Fibroblast of skin of back (primary cell): Measurements from ENCODE around the gene SHD. TPM values are rescaled to one million over a fixed set of nuclear protein-coding genes. Genes with fewer than 3 reads are reported as not detected.
"Not testable (repeated sequence)": the region's sequence is repeated elsewhere in the genome, so short reads cannot be mapped to it uniquely, and the experiment has no call there.

ENCODE experiments used
- DNase-seq: peaks from one replicate; pipeline ENCODE4 v3.0.0-alpha.2; 2013
- polyA plus RNA-seq, 2 experiments: library from polyadenylated mRNA; unstranded; fragments of 120-200 nt; gene quantifications; one replicate each; pipeline ENCODE4 v1.2.1, GENCODE V29; 2013; ENCODE audit not compliant: insufficient read length in 2 of 2

SHD gene, protein sequence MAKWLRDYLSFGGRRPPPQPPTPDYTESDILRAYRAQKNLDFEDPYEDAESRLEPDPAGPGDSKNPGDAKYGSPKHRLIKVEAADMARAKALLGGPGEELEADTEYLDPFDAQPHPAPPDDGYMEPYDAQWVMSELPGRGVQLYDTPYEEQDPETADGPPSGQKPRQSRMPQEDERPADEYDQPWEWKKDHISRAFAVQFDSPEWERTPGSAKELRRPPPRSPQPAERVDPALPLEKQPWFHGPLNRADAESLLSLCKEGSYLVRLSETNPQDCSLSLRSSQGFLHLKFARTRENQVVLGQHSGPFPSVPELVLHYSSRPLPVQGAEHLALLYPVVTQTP
- not detected for polyA plus RNA-seq (2013, experiment 1 of 2; ENCODE audit: insufficient read length)
- polyA plus RNA-seq (2013, experiment 2 of 2; ENCODE audit: insufficient read length): 0.42 TPM

DNA sequence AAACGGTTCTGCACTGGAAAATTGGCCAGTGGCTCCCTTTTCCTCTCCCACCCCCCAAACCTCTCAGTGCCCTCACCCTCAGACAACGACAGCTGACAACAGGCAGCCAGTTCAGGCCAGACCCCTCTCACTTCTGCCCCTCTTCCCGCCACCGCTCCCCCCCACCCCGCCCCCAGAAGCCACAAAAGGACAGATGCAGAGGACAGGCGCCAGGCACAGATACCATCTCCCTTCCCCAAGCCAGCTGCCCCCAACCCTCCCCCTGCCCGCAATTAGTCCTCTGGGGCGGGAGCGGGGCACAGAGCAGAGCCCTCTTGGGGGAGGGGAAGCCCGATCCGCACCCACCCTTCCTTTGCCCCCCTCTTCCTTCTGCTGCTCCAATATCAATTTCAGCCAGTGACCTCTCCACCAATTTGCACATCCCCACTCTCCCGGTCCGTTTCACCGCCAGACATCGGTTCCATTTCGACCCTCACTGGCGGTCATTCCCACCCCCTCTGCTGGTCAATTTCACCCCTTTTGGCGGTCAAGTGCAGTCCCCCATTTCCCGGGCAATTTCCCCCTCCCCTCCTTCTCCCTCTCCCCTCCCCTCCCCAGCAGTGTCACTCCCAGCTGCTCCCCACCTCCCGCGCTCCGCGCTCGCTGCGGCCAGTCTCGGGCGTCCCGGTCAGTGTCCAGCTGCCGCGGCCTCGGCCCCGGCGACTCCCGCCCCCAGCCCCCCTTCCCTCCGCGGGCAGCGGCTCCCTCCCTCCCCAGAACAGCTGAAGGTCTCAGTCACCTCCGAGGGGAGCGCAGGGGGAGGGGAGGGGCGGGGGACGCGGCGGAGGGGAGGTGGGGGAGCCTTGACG is at the start of gene SHD:
TSS of gene SHD (plus strand) at position 848 of the 848 bp plus-strand sequence. CDS start 798 bp downstream, outside the sequence.
- DNase-seq: no peak

DNA sequence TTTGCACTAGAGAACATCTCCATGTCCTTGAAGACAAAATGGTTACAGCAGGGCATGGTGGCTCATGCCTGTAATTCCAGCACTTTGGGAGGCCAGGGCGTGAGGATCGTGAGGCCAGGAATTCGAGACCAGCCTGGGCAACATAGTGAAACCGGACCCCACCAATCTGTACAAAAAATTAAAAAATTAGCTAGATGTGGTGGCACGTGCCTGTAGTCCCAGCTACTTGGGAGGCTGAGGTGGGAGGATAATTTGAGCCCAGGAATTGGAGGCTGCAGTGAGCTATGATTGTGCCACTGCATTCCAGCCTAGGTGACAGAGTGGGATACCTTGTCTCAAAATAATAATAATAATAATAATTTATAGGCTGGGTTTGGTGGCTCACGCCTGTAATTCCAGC is 48.8 kb upstream of the SHD start:
- not testable (repeated sequence) for DNase-seq

DNA sequence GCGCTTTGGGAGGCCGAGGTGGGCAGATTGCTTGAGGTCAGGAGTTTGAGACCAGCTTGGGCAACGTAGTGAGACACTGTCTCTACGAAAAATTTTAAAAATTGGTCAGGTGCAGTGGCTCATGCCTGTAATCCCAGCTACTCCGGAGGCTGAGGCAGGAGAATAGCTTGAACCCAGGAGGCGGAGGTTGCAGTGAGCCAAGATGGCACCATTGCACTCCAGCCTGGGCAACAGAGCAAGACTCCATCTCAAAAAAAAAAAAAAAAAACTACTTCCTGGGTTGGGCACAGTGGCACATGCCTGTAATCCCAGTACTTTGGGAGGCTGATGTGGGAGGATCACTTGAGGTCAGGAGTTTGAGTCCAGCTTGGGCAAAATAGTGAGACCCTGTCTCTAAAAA is 47.5 kb upstream of the SHD start:
- not testable (repeated sequence) for DNase-seq

DNA sequence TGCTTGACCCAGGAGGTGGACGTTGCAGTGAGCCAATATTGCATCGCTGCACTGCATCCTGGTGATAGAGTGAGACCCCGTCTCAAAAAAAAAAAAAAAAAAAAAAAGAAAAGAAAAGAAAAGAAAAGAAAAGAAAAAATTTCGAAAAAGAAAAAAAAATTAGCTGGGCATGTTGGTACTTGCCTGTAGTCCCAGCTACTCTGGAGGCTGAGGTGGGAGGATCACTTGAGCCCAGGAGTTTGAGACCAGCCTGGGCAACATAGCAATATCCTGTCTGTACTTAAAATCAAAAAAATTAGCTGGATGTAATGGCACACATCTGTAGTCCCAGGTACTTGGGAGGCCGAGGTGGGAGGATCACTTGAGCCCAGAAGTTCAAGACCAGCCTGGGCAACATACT is 46.9 kb upstream of the SHD start:
- not testable (repeated sequence) for DNase-seq

DNA sequence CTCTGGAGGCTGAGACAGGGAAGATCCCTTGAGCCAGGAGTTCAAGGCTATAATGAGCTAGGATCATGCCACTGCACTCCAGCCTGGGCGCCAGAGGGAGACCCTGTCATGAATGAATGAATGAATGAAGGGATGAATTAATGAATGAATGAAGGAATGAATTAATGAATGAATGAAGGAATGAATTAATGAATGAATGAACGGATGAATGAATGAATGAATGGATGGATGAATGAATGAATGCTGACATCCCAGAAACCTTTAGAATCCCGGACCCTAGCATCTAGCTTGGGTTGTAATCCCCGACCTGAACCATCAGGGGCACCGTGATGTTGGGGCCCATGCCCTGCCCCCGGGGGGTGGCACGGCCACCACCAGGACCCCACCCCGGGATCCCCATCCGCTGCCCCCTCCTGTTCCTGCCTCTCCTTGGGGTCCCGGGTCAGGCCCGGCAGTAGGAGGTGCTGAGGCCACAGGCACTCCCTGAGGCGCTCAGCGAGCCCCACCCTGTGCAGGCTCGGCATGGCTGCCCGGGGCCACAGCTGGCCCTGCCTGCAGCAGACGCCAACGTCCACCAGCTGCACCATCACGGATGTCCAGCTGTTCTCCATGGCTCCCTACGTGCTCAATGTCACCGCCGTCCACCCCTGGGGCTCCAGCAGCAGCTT is 46.3 kb upstream of the SHD start:
- DNase-seq: no peak

DNA sequence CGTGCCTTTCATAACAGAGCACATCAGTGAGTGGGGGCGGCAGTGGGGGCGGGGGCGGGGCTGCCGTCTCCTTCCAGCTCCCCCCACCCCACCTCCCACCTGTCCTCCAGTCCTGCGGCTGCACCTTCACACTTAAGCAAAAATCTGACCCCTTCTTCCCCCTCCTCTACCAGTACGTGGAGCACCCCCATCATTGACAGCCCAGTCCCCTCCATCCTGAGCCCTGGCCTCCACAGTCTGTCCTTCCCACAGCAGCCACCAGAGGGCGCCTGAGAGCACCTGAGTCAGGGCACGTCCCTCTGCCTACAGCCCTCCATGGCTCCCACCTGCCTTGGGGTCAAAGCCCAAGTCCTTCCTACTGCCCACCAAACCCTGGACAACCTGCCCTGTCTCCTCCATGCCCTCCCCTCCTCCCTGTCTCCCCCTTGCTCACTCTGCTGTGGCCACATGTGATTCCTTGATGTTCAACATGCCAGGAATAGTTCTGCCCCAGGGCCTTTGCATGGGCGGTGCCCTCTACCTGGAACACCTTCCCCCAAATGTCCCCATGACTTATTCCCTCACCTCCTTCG is 45.7 kb upstream of the SHD start:
- no peak for DNase-seq

DNA sequence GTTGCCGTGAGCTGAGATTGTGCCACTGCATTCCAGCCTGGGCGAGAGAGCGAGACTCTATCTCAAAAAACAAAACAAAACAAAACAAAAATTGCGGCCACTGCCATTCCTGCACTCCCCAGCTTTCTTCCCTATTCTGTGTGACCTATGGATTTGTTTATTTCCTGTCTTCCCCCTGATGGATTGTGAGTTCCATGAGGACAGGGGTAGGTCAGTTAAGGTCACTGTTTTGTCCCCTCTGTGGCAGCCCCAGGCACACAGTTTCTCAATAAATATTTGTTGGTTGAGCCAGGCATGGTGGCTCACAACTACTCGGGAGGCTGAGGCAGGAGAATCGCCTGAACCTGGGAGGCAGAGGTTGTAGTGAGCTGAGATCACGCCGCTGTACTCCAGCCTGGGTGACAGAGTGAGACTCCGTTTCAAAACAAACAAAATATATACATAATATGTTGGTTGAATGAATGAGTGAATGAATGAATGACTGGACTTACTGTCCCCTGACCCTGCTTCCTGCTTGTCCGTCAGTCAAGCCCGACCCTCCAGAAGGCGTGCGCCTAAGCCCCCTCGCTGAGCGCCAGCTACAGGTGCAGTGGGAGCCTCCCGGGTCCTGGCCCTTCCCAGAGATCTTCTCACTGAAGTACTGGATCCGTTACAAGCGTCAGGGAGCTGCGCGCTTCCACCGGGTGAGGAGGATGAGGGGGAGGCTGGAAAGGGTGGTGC is 44.8 kb upstream of the SHD start:
- no peak for DNase-seq

DNA sequence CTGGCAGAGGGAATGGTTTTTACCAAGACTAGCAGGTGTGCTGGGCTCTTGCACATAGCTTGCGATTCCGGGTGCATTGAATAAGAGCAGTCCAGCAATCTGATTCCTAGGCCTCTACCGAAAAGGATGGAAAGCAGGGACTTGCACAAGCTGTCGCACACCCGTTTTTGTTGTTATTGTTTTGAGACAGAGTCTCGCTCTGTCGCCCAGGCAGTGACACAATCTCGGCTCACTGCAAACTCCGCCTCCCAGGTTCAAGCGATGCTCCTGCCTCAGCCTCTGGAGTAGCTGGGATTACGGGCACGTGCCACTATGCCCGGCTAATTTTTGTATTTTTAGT is 44.2 kb upstream of the SHD start:
- DNase-seq: no peak

DNA sequence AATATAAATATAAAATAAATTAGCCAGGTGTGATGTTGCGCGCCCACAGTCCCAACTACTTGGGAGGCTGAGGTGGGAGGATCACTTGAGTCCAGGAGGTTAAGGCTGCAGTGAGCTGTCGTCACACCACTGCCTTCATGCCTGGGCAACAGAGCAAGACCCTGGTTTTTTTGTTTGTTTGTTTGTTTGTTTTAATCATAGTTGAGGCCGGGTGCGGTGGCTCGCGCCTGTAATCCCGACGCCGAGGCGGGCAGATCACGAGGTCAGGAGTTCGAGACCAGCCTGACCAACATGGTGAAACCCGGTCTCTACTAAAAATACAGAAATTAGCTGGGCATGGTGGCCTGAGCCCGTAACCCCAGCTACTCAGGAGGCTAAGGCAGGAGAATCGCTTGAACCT is 41.6 kb upstream of the SHD start:
- DNase-seq: not testable (repeated sequence)

DNA sequence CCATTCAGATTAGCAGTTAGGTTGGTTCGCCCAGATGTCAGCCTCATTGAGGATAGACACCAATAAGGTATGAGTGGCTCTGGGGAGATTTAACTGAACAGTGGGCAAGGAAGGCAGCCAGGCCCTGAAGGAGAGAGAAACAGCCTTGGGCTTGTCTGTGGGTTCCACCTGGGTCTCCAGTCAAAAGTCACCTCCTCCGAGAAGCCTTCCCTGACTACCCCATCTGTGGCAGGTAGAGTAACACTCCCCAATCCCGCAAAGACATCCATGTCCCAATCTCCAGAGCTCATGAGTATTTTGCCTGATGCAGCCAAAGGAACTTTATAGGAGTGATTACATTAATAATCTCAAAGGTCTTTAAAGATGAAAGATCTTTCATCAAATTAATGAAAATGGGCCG is 40.2 kb upstream of the SHD start:
- DNase-seq: no peak

DNA sequence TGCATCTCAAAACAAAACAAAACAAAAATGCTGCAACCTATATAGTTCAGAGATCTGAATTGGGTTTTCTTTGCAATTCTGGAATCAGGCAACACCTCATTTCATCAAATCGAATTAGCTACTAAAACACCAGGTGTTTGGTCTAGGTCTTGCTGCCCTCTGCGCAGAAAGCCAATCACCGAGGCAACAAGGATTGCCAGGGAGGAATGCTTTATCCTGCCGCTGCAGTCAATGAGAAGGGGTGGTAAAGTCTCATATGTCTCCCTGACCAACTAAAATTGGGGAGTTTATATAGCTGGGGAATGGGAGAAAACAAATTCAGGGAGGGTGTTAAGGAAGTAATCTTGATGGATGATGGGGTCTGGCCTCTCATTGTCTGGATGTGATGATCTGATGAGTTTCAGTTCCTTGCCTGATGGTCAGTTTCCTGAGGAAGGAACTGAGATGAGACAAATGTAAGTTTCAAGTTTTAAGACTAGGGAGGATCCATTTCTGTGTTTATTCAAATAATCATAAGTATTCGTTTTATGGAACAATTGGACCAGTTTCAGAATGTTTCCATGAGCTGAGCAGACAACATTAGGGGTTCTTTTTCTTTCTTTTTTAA is 37.1 kb upstream of the SHD start:
- DNase-seq: no peak

DNA sequence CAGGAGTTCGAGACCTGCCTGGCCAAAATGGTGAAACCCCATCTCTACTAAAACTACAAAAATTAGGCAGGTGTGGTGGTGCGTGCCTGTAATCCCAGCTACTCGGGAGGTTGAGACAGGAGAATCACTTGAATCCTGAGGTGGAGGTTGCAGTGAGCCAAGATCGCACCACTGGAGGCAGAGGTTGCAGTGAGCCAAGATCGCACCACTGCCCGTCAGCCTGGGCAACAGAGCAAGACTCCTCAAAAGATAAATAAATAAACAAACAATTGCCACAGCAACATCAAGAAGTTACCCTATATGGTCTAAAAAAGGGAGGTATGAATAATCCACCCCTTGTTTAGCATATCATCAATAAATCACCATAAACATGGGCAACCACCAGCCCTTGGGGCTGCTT is 33.1 kb upstream of the SHD start:
- DNase-seq: not testable (repeated sequence)

DNA sequence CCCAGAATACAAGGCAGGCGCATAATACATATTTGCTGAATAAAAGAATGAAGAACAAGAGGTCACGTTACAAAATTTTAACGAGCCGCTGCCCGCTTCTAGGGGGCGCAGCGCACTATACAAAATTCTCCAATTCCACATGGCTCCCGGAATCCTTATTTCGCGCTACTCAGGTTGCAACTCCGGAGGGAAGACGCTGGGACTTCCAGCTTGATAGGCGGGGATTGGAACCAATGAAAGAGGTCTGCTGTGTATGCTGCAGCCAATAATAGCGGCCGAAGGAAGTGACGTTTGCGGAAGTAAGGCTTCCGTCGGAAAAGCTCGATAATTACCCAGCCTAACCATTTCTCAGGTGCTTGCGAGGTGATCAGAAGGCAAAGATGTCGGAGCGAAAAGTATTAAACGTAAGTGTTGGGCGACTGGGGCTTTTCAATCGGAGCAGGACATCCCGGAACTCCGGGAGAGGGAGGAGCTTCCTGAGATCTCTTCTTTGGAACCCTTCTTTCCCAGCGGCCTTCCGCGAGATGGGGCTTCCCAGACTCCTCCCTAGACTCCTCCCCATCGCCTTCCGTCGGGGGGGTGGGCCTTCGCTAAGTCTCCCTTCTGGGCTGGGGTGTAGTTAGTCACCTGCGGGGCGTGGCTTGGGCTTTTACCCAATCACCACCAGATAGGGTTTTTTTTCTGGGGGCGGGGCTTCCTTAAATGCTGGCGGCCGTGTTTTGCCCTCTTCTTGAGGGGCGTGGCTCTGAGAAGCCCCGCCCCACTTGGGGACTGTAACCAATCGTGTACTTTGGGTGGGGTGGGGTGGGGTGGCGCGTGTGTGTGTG is 32.1 kb upstream of the SHD start, which contains the start of gene YJU2:
TSS of gene YJU2 (plus strand) at position 314 of the 827 bp plus-strand sequence. CDS start at position 381, 67 bp downstream.
- peak; percentile 99 for DNase-seq

DNA sequence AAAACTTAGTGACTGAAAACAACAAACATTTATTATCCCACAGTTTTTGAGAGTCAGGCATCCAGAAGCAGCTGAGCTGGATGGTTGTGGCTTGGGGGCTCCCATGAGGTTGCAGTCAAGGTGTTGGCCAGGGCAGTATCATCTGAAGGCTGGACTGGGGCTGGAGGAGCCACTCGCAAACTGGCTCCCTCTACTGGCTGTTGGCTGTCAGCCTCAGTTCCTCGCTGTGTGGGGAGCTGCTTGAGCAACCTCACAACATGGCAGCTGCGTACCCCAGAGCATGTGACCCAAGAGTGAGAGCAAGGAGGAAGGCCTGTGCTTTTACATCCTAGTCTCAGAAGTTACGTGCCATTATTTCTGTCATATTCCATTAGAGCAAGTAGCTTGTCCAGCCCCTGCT is 22.5 kb upstream of the SHD start:
- no peak for DNase-seq

DNA sequence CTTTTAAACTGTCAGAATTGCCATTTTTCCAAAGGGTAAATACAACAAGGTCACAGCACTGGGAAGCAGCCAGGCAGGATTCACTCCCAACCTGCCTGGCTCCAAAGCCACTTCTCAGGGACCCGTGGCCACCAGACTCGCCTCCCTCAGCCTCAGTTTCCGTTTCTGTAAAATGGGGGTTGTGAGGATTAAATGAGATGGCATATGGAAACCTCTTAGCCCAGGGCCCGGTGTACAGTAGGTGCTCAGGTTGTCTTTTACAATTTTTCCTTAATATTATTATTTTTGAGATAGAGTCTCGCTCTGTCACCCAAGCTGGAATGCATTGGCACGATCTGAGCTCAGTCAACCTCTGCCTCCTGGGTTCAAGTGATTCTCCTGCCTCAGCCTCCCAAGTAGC is 22.0 kb upstream of the SHD start:
- no peak for DNase-seq

DNA sequence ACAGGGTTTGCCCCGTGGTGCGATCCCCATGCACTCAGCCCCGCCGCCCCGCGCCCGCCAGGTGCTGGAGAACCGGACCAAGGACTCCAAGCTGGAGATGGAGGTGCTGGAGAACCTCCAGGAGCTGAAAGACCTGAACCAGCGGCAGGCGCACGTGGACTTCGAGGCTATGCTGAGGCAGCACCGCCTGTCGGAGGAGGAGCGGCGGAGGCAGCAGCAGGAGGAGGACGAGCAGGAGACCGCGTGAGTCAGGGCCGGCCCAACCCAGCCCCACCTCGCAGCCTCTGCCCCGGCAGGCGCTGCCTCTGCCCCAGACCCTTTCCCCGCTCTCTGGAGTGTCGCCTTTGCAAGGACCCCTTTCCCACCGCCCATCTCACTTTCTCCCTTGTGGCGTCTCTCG is 20.9 kb upstream of the SHD start:
- DNase-seq: no peak

DNA sequence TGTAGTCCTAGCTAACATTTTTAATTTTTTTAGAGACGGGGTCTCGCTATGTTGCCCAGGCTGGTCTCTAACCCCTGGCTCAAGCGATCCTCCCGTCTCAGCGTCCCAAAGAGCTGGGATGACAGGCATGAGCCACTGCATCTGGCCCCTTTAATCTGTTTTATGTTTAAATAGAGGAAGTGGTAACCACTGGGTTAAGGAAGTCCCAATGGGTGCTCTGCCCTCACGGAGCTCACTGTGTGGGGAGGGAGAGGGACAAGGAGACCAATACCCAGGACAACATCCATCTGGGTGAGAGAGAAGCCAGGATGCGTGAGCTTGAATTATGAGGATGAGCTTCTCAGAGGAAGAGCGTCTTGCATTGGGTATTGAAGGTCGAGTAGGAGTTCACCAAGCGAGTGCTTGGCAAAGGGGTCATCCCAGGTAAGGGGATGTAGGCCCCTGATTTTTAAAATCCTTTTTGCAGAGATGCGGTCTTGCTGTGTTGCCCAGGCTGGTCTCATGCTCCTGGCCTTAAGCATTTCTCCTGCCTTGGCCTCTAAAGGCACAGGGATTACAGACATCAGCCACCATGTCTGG is 18.4 kb upstream of the SHD start:
- no peak for DNase-seq

DNA sequence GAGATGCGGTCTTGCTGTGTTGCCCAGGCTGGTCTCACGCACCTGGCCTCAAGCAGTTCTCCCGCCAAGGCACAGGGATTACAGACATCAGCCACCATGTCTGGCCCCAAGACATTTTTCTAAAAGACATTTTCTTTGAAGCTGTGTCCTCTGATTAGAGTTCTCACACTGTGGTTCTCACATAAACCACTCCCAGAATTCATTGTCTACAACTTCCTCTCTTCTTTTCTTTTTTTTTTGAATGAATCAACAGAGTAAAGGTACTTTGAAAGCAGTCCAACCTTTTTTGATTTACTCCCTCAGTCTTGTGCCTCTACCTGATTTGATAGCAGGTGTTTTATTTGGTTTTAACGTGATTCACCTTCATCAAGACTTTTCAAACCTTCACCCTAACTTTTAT is 14.3 kb upstream of the SHD start:
- DNase-seq: no peak

DNA sequence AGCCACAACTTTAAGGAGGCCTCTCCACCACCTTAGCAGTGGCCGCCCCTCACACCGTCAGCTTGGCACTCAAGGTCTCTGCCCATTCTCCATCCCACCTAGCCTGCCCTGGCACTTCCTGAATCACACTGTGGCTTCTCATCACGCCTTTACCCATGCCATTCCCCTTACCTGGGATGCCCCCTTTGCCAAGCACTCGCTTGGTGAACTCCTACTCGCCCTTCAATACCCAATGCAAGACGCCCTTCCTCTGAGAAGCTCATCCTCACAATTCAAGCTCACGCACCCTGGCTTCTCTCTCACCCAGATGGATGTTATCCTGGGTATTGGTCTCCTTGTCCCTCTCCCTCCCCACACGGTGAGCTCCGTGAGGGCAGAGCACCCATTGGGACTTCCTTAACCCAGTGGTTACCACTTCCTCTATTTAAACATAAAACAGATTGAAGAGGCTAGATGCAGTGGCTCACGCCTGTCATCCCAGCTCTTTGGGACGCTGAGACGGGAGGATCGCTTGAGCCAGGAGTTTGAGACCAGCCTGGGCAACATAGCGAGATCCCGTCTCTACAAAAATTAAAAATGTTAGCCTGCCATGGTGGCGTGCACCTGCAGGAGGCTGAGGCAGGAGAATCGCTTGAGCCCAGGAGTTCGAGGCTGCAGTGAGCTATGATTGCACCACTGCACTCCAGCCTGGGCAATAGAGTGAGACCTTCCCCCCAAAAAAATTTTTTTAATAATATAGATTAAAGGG is 12.6 kb upstream of the SHD start:
- no peak for DNase-seq
